Parietal lobe (tissue), 2 donors: ENCODE results near the gene CHURC1. TPM values are rescaled to one million over a fixed set of nuclear protein-coding genes. Genes with fewer than 3 reads are reported as not detected.

Experiments used
- small RNA-seq: library from RNA; depleted of rRNA; stranded (forward); fragments of <200 nt; gene quantifications from one replicate; pipeline ENCODE3, GENCODE V24; 2014; ENCODE audit warnings: low replicate concordance
- total RNA-seq: library from RNA; depleted of rRNA; stranded (reverse); fragments of >200 nt; gene quantifications from one replicate; pipeline ENCODE4 v1.2.3, GENCODE V29; 2014

The CHURC1 gene
- total RNA-seq: 51.3 TPM

GRCh38 chr14:64914237-64915028 is at the start of gene CHURC1:
Gene CHURC1, plus strand, starts transcription at chr14:64914455. Its CDS starts 41 bp downstream, at chr14:64914496.

GRCh38 chr14:64879635-64880220 is 34.5 kb upstream of the CHURC1 start, which contains the start of gene SPTB:
Gene SPTB, minus strand, starts transcription at chr14:64879907. Its CDS starts 56,813 bp downstream, at chr14:64823094.

GRCh38 chr14:64942531-64943111 is 28.4 kb downstream of the CHURC1 start, which contains the start of gene GPX2:
Gene GPX2, minus strand, starts transcription at chr14:64942745. Its CDS starts 19 bp downstream, at chr14:64942726.

GRCh38 chr14:64971943-64972791 is 57.9 kb downstream of the CHURC1 start, which contains the start of gene RAB15:
Gene RAB15, minus strand, starts transcription at chr14:64972336. Its CDS starts 260 bp downstream, at chr14:64972076.

Small RNAs within 50 kb of the gene (small RNA-seq; reads per million reads assigned to genes)
- not detected for gene RPPH1-2P

Other genes starting within 250 kb of the CHURC1 start
- gene PLEKHG3, start 210.0 kb upstream of the CHURC1 start, total RNA-seq: 9.7 TPM
- gene SPTB, start 34.5 kb upstream of the CHURC1 start, total RNA-seq: 23.5 TPM
- not detected for gene GPX2, start 28.3 kb downstream of the CHURC1 start, total RNA-seq
- gene RAB15, start 57.9 kb downstream of the CHURC1 start, total RNA-seq: 46.6 TPM
- gene FNTB, start 72.4 kb downstream of the CHURC1 start, total RNA-seq: 12.8 TPM
- 55.4 TPM for gene MAX, start 188.1 kb downstream of the CHURC1 start, total RNA-seq